Measurements from ENCODE around the gene FAM185A.

Gene FAM185A

DNA sequence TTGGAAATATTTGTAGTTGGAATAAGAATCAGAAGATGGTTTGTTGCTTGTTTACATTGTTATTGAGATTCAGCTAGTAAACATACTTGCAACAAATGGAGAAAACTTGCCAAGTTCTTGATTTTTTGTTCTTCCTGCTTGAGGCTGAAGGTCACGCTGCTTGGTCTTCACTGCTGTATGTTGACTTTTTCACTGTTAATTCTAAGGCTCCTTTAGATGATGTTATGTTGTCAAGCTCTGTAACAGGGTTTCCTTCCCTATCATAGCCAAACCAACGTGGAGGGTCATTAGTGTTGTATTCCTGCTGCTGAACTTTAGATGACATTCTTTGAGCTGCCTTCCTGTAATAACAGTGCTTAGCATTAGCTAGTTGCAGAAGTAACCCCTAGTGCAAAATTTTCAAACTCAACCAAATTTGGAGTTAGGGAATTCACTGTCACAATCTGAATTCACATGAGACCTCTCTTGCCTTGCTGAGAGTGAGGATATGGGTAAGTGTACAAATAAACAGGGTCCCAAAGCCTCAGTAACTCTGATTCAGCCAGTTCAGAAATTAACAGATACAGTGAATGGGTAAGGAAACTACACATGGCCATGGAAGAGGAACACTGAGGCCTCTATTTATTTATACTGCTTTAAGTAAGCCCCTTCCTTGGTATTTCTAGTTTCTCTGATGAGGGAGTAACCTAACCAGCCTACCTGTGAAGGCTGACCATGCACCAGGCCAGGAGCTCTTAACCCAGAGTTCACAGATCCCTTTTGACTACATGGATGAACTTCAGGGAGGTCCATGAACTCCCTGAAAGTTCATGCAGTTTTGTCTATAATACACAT lies 64.6 kb downstream of the FAM185A start:
- peaks cover 0 to 15% of the 10 kb centered on the region in 2 experiments; a peak in 2 of 3 replicates for H3K36me3 ChIP-seq (ENCODE audit: control insufficient read depth in 2 of 2, insufficient read depth in 1 of 2, low read length in 2 of 2)
- ChIA-PET CTCF (no interaction called here), POLR2A (no interaction called here)
- no peak for TF ChIP-seq SP3 (tag by site-specific recombination; IDR thresholded peaks at IDR 0.05)
- TF ChIP-seq ZNF248 (tag by site-specific recombination; IDR thresholded peaks at IDR 0.05): no peak
- no peak for TF ChIP-seq ZNF664 (tag by site-specific recombination; IDR thresholded peaks at IDR 0.05)
- TF ChIP-seq, protein P1, sequence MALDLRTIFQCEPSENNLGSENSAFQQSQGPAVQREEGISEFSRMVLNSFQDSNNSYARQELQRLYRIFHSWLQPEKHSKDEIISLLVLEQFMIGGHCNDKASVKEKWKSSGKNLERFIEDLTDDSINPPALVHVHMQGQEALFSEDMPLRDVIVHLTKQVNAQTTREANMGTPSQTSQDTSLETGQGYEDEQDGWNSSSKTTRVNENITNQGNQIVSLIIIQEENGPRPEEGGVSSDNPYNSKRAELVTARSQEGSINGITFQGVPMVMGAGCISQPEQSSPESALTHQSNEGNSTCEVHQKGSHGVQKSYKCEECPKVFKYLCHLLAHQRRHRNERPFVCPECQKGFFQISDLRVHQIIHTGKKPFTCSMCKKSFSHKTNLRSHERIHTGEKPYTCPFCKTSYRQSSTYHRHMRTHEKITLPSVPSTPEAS (tag by site-specific recombination; IDR thresholded peaks at IDR 0.05): no peak
- no peak for TF ChIP-seq ZNF473 (tag by site-specific recombination; IDR thresholded peaks at IDR 0.05)
- no peak for TF ChIP-seq SCRT1 (tag by site-specific recombination; IDR thresholded peaks at IDR 0.05; ENCODE audit: borderline replicate concordance)
- no peak for TF ChIP-seq ZNF549 (tag by site-specific recombination; IDR thresholded peaks at IDR 0.05)
- TF ChIP-seq ZSCAN23 (tag by site-specific recombination; IDR thresholded peaks at IDR 0.05): no peak
- TF ChIP-seq HOXD13 (CRISPR knock-in tag; IDR thresholded peaks at IDR 0.05; ENCODE audit: borderline replicate concordance): no peak
- TF ChIP-seq, protein P2, sequence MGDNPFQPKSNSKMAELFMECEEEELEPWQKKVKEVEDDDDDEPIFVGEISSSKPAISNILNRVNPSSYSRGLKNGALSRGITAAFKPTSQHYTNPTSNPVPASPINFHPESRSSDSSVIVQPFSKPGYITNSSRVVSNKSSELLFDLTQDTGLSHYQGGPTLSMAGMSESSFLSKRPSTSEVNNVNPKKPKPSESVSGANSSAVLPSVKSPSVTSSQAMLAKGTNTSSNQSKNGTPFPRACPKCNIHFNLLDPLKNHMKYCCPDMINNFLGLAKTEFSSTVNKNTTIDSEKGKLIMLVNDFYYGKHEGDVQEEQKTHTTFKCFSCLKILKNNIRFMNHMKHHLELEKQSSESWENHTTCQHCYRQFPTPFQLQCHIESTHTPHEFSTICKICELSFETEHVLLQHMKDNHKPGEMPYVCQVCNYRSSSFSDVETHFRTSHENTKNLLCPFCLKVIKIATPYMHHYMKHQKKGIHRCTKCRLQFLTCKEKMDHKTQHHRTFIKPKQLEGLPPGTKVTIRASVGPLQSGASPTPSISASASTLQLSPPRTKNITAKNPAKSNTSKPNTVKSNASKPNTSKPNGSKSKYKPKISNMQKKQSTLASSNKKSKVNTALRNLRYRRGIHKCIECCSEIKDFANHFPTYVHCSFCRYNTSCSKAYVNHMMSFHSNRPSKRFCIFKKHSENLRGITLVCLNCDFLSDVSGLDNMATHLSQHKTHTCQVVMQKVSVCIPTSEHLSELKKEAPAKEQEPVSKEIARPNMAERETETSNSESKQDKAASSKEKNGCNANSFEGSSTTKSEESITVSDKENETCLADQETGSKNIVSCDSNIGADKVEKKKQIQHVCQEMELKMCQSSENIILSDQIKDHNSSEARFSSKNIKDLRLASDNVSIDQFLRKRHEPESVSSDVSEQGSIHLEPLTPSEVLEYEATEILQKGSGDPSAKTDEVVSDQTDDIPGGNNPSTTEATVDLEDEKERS (tag by site-specific recombination; IDR thresholded peaks at IDR 0.05): no peak
- H3K4me3 ChIP-seq (ENCODE audit: low read depth, low read length): no peak overlapping the region
- no peaks in the 10 kb centered on the region for H3K4me1 ChIP-seq (ENCODE audit: control insufficient read depth, insufficient read depth, low read length)
- H3K27ac ChIP-seq (ENCODE audit: extremely low read depth, low read depth, low read length): no peak overlapping the region
- H3K9me3 ChIP-seq (ENCODE audit: control insufficient read depth, insufficient read depth, low read depth, low read length): no peaks in the 10 kb centered on the region

DNA sequence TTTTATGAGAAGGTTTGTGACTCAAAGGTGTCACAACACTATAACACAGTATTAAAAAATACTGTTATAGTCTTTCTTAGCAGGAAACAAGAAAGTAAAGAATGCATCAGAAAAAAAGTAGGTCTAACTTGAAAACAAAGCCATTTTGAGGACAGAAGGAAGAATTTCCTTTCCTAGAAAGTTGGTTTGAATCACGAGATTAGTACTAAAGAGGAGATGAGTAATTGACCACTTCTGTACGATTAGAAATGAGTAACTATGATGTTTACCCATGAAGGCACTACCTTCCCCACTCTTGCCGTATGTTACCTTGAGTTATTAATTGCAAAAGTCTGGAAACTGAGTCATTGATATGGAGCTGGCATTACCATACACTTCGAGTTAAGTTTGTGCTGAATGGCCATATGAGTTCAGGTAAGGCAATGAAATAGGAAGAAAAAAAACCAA lies 65.2 kb downstream of the FAM185A start:
- POLR2A ChIA-PET: no interaction called here
- CTCF ChIA-PET: interaction anchor here (0.6 kb wide), 1 partner anchor 633 kb away, joined by 4 read pairs; no protein-coding TSS in a partner anchor
- Histone ChIP-seq H3K4me1 (ENCODE audit: control insufficient read depth, insufficient read depth, low read length) (no peaks in the 10 kb centered on the region), H3K9me3 (ENCODE audit: control insufficient read depth, insufficient read depth, low read depth, low read length) (no peaks in the 10 kb centered on the region), H3K4me3 (ENCODE audit: low read depth, low read length) (no peak overlapping the region), H3K36me3 (ENCODE audit: control insufficient read depth in 2 of 2, insufficient read depth in 1 of 2, low read length in 2 of 2) (peaks cover 0 to 11% of the 10 kb centered on the region in 2 experiments; a peak in 2 of 3 replicates), H3K27ac (ENCODE audit: extremely low read depth, low read depth, low read length) (no peak overlapping the region)
- TF ChIP-seq ZFHX2 (tag by site-specific recombination; conservative IDR thresholded peaks at IDR 0.05): no peak
- no peak for TF ChIP-seq ZNF629 (tag by site-specific recombination; IDR thresholded peaks at IDR 0.05)
- no peak for TF ChIP-seq ZFP41 (tag by site-specific recombination; IDR thresholded peaks at IDR 0.05; ENCODE audit: borderline replicate concordance)
- TF ChIP-seq ZNF18 (tag by site-specific recombination; IDR thresholded peaks at IDR 0.05): no peak
- TF ChIP-seq KLF1 (tag by site-specific recombination; IDR thresholded peaks at IDR 0.05): no peak
- no peak for TF ChIP-seq ZBTB6 (tag by site-specific recombination; IDR thresholded peaks at IDR 0.05)
- TF ChIP-seq ZNF248 (tag by site-specific recombination; IDR thresholded peaks at IDR 0.05): no peak
- TF ChIP-seq ZNF10 (tag by site-specific recombination; IDR thresholded peaks at IDR 0.05): no peak
- TF ChIP-seq FEZF1 (tag by site-specific recombination; IDR thresholded peaks at IDR 0.05): no peak
- no peak for TF ChIP-seq ZNF174 (tag by site-specific recombination; IDR thresholded peaks at IDR 0.05)
- TF ChIP-seq TRIM28 (IDR thresholded peaks at IDR 0.05; ENCODE audit: borderline replicate concordance, low read length): no peak
- no peak for TF ChIP-seq SCRT1 (tag by site-specific recombination; IDR thresholded peaks at IDR 0.05; ENCODE audit: borderline replicate concordance)
- TF ChIP-seq ZFP37 (tag by site-specific recombination; IDR thresholded peaks at IDR 0.05): no peak
- TF ChIP-seq ZNF626 (tag by site-specific recombination; IDR thresholded peaks at IDR 0.05): no peak
- TF ChIP-seq MZF1 (tag by site-specific recombination; IDR thresholded peaks at IDR 0.05; ENCODE audit: borderline replicate concordance): no peak
- TF ChIP-seq ZNF280C (tag by site-specific recombination; IDR thresholded peaks at IDR 0.05): no peak
- no peak for TF ChIP-seq ZNF76 (tag by site-specific recombination; IDR thresholded peaks at IDR 0.05; ENCODE audit: borderline replicate concordance, low read depth)
- TF ChIP-seq ZNF776 (tag by site-specific recombination; IDR thresholded peaks at IDR 0.05; ENCODE audit: borderline replicate concordance): no peak
